ENCODE results near the gene HDAC1. TPM values are rescaled to one million over a fixed set of nuclear protein-coding genes. Genes with fewer than 3 reads are reported as not detected.

Gene HDAC1
- total and polyA plus RNA-seq, 11 donors, result 20.0 to 46.6 (median 29.3) TPM

DNA sequence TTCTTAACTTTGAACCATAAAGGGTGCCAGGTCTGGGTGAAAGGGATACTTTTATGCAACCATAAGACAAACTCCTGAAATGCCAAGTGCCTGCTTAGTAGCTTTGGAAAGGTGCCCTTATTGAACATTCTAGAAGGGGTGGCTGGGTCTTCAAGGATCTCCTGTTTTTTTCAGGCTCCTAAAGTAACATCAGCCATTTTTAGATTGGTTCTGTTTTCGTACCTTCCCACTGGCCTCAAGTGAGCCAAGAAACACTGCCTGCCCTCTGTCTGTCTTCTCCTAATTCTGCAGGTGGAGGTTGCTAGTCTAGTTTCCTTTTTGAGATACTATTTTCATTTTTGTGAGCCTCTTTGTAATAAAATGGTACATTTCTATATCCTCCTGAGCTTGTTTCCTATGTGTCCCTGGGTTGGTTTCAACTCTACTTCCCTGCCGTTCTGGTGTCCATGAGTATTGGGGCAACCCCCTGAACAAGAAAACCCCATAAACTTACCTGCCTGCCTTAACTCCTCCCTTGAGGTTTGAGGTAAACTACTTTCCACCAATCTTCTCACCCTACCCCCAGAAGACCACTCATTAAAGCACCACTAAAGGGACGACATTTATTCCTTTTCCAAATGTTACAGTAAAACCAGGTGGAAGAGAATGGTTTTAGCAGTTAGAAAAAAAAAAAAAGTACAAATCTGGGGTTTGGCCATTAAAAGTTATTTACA is 41.5 kb downstream of the HDAC1 start:
- H3K36me3 ChIP-seq, result peaks cover 0 to 60% (median 50%) of the 10 kb centered on the region in 9 donors
- H3K27ac ChIP-seq, result no peak overlapping the region
- H3K4me3 ChIP-seq, result no peak overlapping the region
- H3K27me3 ChIP-seq, result peaks cover 0 to 5% (median 0%) of the 10 kb centered on the region in 9 donors
- no peaks in the 10 kb centered on the region for H3K9me3 ChIP-seq
- ATAC-seq (no peak), DNase-seq (no peak)
- TF ChIP-seq, protein P1, sequence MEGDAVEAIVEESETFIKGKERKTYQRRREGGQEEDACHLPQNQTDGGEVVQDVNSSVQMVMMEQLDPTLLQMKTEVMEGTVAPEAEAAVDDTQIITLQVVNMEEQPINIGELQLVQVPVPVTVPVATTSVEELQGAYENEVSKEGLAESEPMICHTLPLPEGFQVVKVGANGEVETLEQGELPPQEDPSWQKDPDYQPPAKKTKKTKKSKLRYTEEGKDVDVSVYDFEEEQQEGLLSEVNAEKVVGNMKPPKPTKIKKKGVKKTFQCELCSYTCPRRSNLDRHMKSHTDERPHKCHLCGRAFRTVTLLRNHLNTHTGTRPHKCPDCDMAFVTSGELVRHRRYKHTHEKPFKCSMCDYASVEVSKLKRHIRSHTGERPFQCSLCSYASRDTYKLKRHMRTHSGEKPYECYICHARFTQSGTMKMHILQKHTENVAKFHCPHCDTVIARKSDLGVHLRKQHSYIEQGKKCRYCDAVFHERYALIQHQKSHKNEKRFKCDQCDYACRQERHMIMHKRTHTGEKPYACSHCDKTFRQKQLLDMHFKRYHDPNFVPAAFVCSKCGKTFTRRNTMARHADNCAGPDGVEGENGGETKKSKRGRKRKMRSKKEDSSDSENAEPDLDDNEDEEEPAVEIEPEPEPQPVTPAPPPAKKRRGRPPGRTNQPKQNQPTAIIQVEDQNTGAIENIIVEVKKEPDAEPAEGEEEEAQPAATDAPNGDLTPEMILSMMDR (IDR thresholded peaks at IDR 0.05), result no peak
- TF ChIP-seq POLR2A (IDR thresholded peaks at IDR 0.05), result no peak
- intact Hi-C loops (cut with DNase I), result loop anchor here in 2 of 10 donors (5.0 to 10.0 kb wide), 2 partner anchors 79 to 109 kb away; partner anchors contain the start of genes EIF3I (in 1 of the 2) and TMEM234 (in 1 of the 2)
- WGBS, 4 donors, result 74 to 84% (median 79%) methylated on average over 3 of the region's 3 CpGs
- H3K4me1 ChIP-seq, result peaks cover 5 to 41% (median 22%) of the 10 kb centered on the region in 12 donors

DNA sequence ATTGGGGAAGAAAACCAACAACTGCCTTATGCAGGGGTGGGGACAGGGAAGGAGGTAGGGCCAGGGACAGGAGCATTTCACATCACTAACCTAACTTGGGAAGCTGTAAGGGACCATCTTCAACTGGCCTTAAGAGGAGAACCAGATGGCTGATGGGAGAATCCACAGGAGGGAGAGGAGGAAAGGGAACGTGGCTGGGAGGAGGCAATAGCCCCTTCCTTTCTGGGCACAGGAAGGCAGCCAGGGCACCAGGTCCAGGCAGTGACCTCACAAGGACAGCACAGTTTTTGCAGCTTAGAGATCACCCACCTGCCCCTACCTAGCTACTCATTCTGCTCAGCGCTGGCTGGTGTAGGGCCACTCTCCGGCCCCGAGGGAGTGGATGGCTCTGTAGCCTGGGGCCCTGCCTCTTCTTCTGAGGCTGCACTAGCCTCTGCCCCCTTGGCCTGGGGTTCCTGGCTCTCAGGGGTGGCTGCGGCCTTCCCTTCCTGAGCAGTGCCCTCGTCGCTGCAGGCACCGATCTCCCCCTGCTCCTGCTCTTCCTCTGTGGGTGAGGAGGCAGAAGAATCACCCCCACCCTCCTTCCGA is 42.5 kb downstream of the HDAC1 start:
- Histone ChIP-seq H3K4me1 (peaks cover 5 to 45% (median 22%) of the 10 kb centered on the region in 12 donors), H3K9me3 (no peaks in the 10 kb centered on the region), H3K36me3 (peaks cover 0 to 51% (median 40%) of the 10 kb centered on the region in 9 donors), H3K4me3 (peak overlapping the region in 10 of 12 donors; percentile 62 to 93 (median 72)), H3K27ac (peak overlapping the region in 3 of 12 donors; percentile 64 to 80 (median 72)), H3K27me3 (peaks cover 0 to 5% (median 0%) of the 10 kb centered on the region in 9 donors)
- ATAC-seq (no peak), DNase-seq (no peak)
- intact Hi-C loops (cut with DNase I), result loop anchor here in 2 of 10 donors (5.0 to 10.0 kb wide), 2 partner anchors 78 to 110 kb away; partner anchors contain the start of genes EIF3I (in 1 of the 2) and TMEM234 (in 1 of the 2)
- TF ChIP-seq, protein P1 (IDR thresholded peaks at IDR 0.05), result no peak
- TF ChIP-seq POLR2A (IDR thresholded peaks at IDR 0.05), result no peak
- WGBS, 4 donors, result 52 to 77% (median 56%) methylated on average over 7 to 9 of the region's 9 CpGs

DNA sequence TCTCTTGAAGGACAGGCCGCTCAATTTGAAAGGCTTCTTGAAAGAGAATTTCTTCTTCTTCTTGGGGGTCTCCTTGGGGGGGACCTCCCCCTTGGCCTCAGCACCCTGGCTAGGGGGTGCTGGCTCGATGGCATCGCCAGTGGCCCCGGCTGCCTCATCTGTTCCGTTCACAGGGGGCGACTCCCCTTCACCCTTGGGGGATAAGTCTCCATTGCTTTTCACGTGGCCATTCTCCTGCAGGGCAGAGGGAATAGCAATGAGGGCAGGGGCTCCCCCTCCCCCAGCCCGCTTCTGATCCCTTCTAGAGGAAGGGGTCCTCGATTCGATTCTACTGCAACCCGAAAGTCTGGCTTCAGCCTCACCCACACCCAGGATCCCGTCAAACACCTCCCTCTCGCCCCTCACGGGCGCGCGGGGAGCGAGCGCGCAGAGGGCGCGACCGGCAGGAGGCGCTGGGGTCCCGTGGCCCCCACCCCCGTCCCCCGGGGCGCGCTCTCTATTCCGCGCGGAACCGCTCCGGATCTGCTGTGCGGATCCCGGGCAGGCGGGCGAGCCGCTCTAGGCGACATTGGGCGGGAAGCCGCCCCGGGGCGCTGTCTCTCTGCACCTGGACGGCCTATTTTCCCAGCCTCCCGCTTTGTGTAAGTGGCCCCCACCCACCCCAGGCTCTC is 43.1 kb downstream of the HDAC1 start:
- no peaks in the 10 kb centered on the region for H3K9me3 ChIP-seq
- H3K4me1 ChIP-seq, result peaks cover 5 to 51% (median 22%) of the 10 kb centered on the region in 12 donors
- peak in 4 of 5 donors; percentile 54 to 81 (median 63) for DNase-seq
- peak in 3 of 4 donors; percentile 33 to 52 (median 35) for ATAC-seq
- peaks cover 0 to 5% (median 0%) of the 10 kb centered on the region in 9 donors for H3K27me3 ChIP-seq
- intact Hi-C loops (cut with DNase I), result loop anchor here in 2 of 10 donors (5.0 to 10.0 kb wide), 2 partner anchors 77 to 110 kb away; partner anchors contain the start of genes EIF3I (in 1 of the 2) and TMEM234 (in 1 of the 2)
- H3K4me3 ChIP-seq, result peak overlapping the region; percentile 62 to 93 (median 72)
- peaks cover 0 to 44% (median 34%) of the 10 kb centered on the region in 9 donors for H3K36me3 ChIP-seq
- no peak for TF ChIP-seq POLR2A (IDR thresholded peaks at IDR 0.05)
- TF ChIP-seq, protein P1 (IDR thresholded peaks at IDR 0.05), result peak; percentile 58 to 87 (median 72)
- WGBS, 4 donors, result 3 to 18% (median 4%) methylated on average over 8 to 46 of the region's 46 CpGs
- H3K27ac ChIP-seq, result peak overlapping the region; percentile 42 to 91 (median 73)

Measured in heart left ventricle (tissue), 16 donors.